IMR-90 (cell line): Measurements from ENCODE around the gene EDDM13. TPM values are rescaled to one million over a fixed set of nuclear protein-coding genes. Genes with fewer than 3 reads are reported as not detected.

Source experiments
- ATAC-seq: fragments of 200-7000 bp; cut with Tn5 transposase; 2 replicates; pipeline ENCODE4 v1.9.1; 2020; ENCODE audit warnings: low read depth, mild to moderate bottlenecking, moderate library complexity
- BruUV-seq: library from RNA; stranded (reverse); fragments of 400-500 nt; replicated peaks from 2 replicates; lab custom pipeline; 2021; lab: Mats Ljungman, UMichigan
- CTCF ChIA-PET: fragments of 300-600 bp; formaldehyde crosslinking; extraction: SDS; loops from one replicate; lab custom pipeline; 2021; ENCODE audit warnings: antibody characterized with exemption; lab: Yijun Ruan, JAX
- POLR2A ChIA-PET: fragments of 300-600 bp; sonication (Branson Sonifier 250); formaldehyde crosslinking; loops from one replicate; lab custom pipeline; 2022; ENCODE audit warnings: antibody characterized with exemption; ENCODE audit not compliant: unreplicated experiment; lab: Charles Lee
- DNase-seq: peaks from one replicate; pipeline ENCODE4 v3.0.0; 2013
- H2AFZ ChIP-seq: replicated peaks from 2 replicates; pipeline ENCODE3; 2013; ENCODE audit warnings: low read length, mild to moderate bottlenecking; ENCODE audit not compliant: poor library complexity
- H2AK5ac ChIP-seq: 2 replicates; pipeline ENCODE4 v1.6.1; 2013; ENCODE audit warnings: low read depth, low read length, inconsistent platforms
- H2AK9ac ChIP-seq: replicated peaks from 2 replicates; pipeline ENCODE3; 2013; ENCODE audit warnings: mild to moderate bottlenecking, low read depth, low read length, moderate library complexity; ENCODE audit not compliant: poor library complexity
- H2BK120ac ChIP-seq: 2 replicates; pipeline ENCODE4 v1.6.1; 2013; ENCODE audit warnings: low read depth, low read length, inconsistent platforms
- H2BK15ac ChIP-seq: 3 replicates; pipeline ENCODE4 v1.6.1; 2013; ENCODE audit warnings: low read depth, low read length, inconsistent platforms
- H2BK20ac ChIP-seq: 2 replicates; pipeline ENCODE4 v1.6.1; 2013; ENCODE audit warnings: low read depth, mild to moderate bottlenecking, inconsistent platforms, low read length, moderate library complexity
- H2BK5ac ChIP-seq: 2 replicates; pipeline ENCODE4 v1.6.1; 2013; ENCODE audit warnings: mild to moderate bottlenecking, low read depth, low read length, inconsistent platforms; ENCODE audit not compliant: poor library complexity, severe bottlenecking
- H3K14ac ChIP-seq: replicated peaks from 2 replicates; pipeline ENCODE4 v1.6.1; 2013; ENCODE audit warnings: low read depth, low read length, inconsistent platforms
- H3K18ac ChIP-seq: 2 replicates; pipeline ENCODE4 v1.6.1; 2013; ENCODE audit warnings: low read depth, low read length, control low read depth
- H3K23ac ChIP-seq: 2 replicates; pipeline ENCODE4 v1.6.1; 2013; ENCODE audit warnings: low read depth, low read length, inconsistent platforms
- H3K27ac ChIP-seq: 2 replicates; pipeline ENCODE4 v1.5.1; 2013; ENCODE audit warnings: mild to moderate bottlenecking, control low read depth, low read length; ENCODE audit not compliant: insufficient read depth
- H3K27me3 ChIP-seq: 2 replicates; pipeline ENCODE4 v1.6.1; 2013; ENCODE audit warnings: low read length; ENCODE audit not compliant: control insufficient read depth, insufficient read depth
- H3K36me3 ChIP-seq: 2 replicates; pipeline ENCODE4 v1.6.1; 2013; ENCODE audit warnings: low read length, mixed read lengths; ENCODE audit not compliant: control insufficient read depth, insufficient read depth
- H3K4ac ChIP-seq: 2 replicates; pipeline ENCODE4 v1.6.1; 2013; ENCODE audit warnings: low read depth, low read length, inconsistent platforms
- H3K4me1 ChIP-seq: 2 replicates; pipeline ENCODE4 v1.6.1; 2013; ENCODE audit warnings: low read length, mixed read lengths; ENCODE audit not compliant: control insufficient read depth, insufficient read depth
- H3K4me2 ChIP-seq: 2 replicates; pipeline ENCODE4 v1.6.1; 2013; ENCODE audit warnings: low read depth, mild to moderate bottlenecking, control low read depth, low read length, moderate library complexity
- H3K4me3 ChIP-seq: 2 replicates; pipeline ENCODE4 v1.5.1; 2013; ENCODE audit warnings: low read depth, mild to moderate bottlenecking, control low read depth, low read length, moderate library complexity; ENCODE audit not compliant: insufficient read depth
- H3K56ac ChIP-seq: 2 replicates; pipeline ENCODE4 v1.6.1; 2013; ENCODE audit warnings: low read length, inconsistent platforms; ENCODE audit not compliant: insufficient read depth; ENCODE audit errors: extremely low read depth
- H3K79me1 ChIP-seq, 2 experiments: 2 replicates each; pipeline ENCODE4 v1.6.1; 2013; ENCODE audit warnings: low read length in 2 of 2, inconsistent platforms in 1 of 2, low read depth in 1 of 2
- H3K9ac ChIP-seq: 2 replicates; pipeline ENCODE4 v1.6.1; 2013; ENCODE audit warnings: low read depth, low read length, control low read depth
- H3K9me1 ChIP-seq: 2 replicates; pipeline ENCODE4 v1.6.1; 2013; ENCODE audit warnings: low read length, inconsistent platforms; ENCODE audit not compliant: insufficient read depth
- H3K9me3 ChIP-seq: 2 replicates; pipeline ENCODE4 v1.6.1; 2013; ENCODE audit warnings: low read length; ENCODE audit not compliant: control insufficient read depth, insufficient read depth
- H4K20me1 ChIP-seq: 2 replicates; pipeline ENCODE4 v1.6.1; 2013; ENCODE audit warnings: low read length, inconsistent platforms; ENCODE audit not compliant: insufficient read depth
- H4K5ac ChIP-seq: 2 replicates; pipeline ENCODE4 v1.6.1; 2013; ENCODE audit warnings: mild to moderate bottlenecking, low read depth, low read length, control low read depth
- H4K8ac ChIP-seq, 2 experiments: 2 replicates each; pipeline ENCODE4 v1.6.1; 2013; ENCODE audit warnings: low read depth in 2 of 2, low read length in 2 of 2, control low read depth in 1 of 2, inconsistent platforms in 1 of 2
- H4K91ac ChIP-seq: 2 replicates; pipeline ENCODE4 v1.6.1; 2013; ENCODE audit warnings: low read depth, low read length, inconsistent platforms; ENCODE audit not compliant: insufficient read depth
- NFE2L2 ChIP-seq: fragments of 150-350 bp; IDR thresholded peaks from 2 replicates; pipeline ENCODE4 v1.6.1; 2016; ENCODE audit warnings: low read depth, mild to moderate bottlenecking, low read length
- WGBS, 2 experiments: methylation state at CpG; one replicate each; pipeline versions ENCODE4 v1.1.5 to v1.1.7; 2013; ENCODE audit warnings: missing lambda C conversion rate in 2 of 2; ENCODE audit not compliant: insufficient read length in 1 of 2; ENCODE audit errors: extremely low coverage in 2 of 2; 5-methylcytosine and 5-hydroxymethylcytosine counted together
- dilution Hi-C: fragments of 300-500 bp; cut with HindIII; formaldehyde crosslinking; loops from one replicate; pipeline ENCODE4 v1.14.3; 2018; ENCODE audit warnings: low sequenced_read_pairs; ENCODE audit not compliant: unreplicated experiment
- in situ Hi-C: fragments of 300-500 bp; cut with MboI; formaldehyde crosslinking; loops from 3 replicates; pipeline ENCODE4 v1.14.3; 2019; ENCODE audit warnings: low sequenced_read_pairs, inconsistent platforms, mixed read lengths
- intact Hi-C: fragments of 100-400 bp; cut with micrococcal nuclease; formaldehyde crosslinking; loops from 2 replicates; pipeline ENCODE4 v1.10.0; 2022
- polyA plus RNA-seq, 3 experiments: library from polyadenylated mRNA; depleted of rRNA; stranded (reverse); fragments of >200 nt; gene quantifications; 2 replicates each; pipeline ENCODE4 v1.2.3, GENCODE V29; 2012; ENCODE audit warnings: low replicate concordance in 1 of 3
- total RNA-seq: library from RNA; depleted of rRNA; stranded (reverse); fragments of >200 nt; gene quantifications from 2 replicates; pipeline ENCODE4 v1.2.3, GENCODE V29; 2012

The EDDM13 gene
- total and polyA plus RNA-seq, 2 of the 4 experiments (the other 2 are of a cell fraction) = not detected

GRCh38 chr19:56271151-56271550 is 1.4 kb upstream of the EDDM13 start:
- Histone ChIP-seq H3K18ac (no peak overlapping the region), H4K5ac (no peak overlapping the region), H3K23ac (no peak overlapping the region), H4K8ac (no peak overlapping the region), H2BK5ac (no peak overlapping the region), H3K79me1 (no peaks in the 10 kb centered on the region), H3K4ac (no peak overlapping the region), H3K9ac (no peak overlapping the region), H2AK5ac (no peak overlapping the region), H2BK120ac (no peak overlapping the region), H2BK20ac (no peak overlapping the region), H3K4me2 (no peak overlapping the region), H2BK15ac (no peak overlapping the region), H4K91ac (no peak overlapping the region), H3K4me1 (no peaks in the 10 kb centered on the region), H3K9me1 (no peaks in the 10 kb centered on the region), H2AK9ac (no peak overlapping the region), H3K56ac (no peak overlapping the region), H3K9me3 (no peaks in the 10 kb centered on the region), H3K27me3 (no peaks in the 10 kb centered on the region), H3K4me3 (no peak overlapping the region), H4K20me1 (no peaks in the 10 kb centered on the region), H2AFZ (no peak overlapping the region), H3K27ac (no peak overlapping the region), H3K36me3 (no peaks in the 10 kb centered on the region), H3K14ac (no peak overlapping the region)
- no TSS peak for BruUV-seq
- CTCF ChIA-PET = no interaction called here
- no CpG with 5 or more reads among the region's 6 CpGs for WGBS, 2 experiments
- TF ChIP-seq NFE2L2 = no peak
- POLR2A ChIA-PET = no interaction called here
- in situ Hi-C loops = no loop called here
- dilution Hi-C loops = no loop called here
- intact Hi-C loops = no loop called here
- ATAC-seq = no peak
- no peak for DNase-seq
